OCI-LY1 (cell line): ENCODE measurements around the gene DTX3.

ENCODE experiments used
- H2AFZ ChIP-seq: fragments of 200-600 bp; sonication (generic), shearing (Covaris generic); 2 replicates; pipeline ENCODE4 v1.6.0; 2014; ENCODE audit warnings: antibody characterized with exemption, mild to moderate bottlenecking, low read length
- H3F3A ChIP-seq: fragments of 200-600 bp; sonication (generic), shearing (Covaris generic); 2 replicates; pipeline ENCODE4 v1.6.0; 2014; ENCODE audit warnings: mild to moderate bottlenecking, antibody characterized with exemption, low read length, moderate library complexity; ENCODE audit not compliant: insufficient read depth
- H3K27ac ChIP-seq: fragments of 200-600 bp; sonication (generic); 2 replicates; pipeline ENCODE4 v1.5.1; 2014; ENCODE audit warnings: low read length, mixed run types, mild to moderate bottlenecking, low read depth; ENCODE audit not compliant: poor library complexity, severe bottlenecking
- H3K27me3 ChIP-seq: fragments of 200-600 bp; sonication (generic); 2 replicates; pipeline ENCODE4 v1.6.0; 2014; ENCODE audit warnings: antibody characterized with exemption, mild to moderate bottlenecking, low read length, moderate library complexity; ENCODE audit not compliant: insufficient read depth
- H3K36me3 ChIP-seq: fragments of 200-600 bp; sonication (generic); 2 replicates; pipeline ENCODE4 v1.6.1; 2014; ENCODE audit warnings: mild to moderate bottlenecking, antibody characterized with exemption, low read length, moderate library complexity, mixed read lengths; ENCODE audit not compliant: insufficient read depth
- H3K4me1 ChIP-seq: fragments of 200-600 bp; sonication (generic); 2 replicates; pipeline ENCODE4 v1.5.1; 2014; ENCODE audit warnings: mild to moderate bottlenecking, low read length, moderate library complexity; ENCODE audit not compliant: insufficient read depth, severe bottlenecking
- H3K4me2 ChIP-seq: fragments of 200-600 bp; sonication (generic), shearing (Covaris generic); 2 replicates; pipeline ENCODE4 v1.6.1; 2014; ENCODE audit warnings: low read length
- H3K4me3 ChIP-seq: fragments of 200-600 bp; sonication (generic); 2 replicates; pipeline ENCODE4 v1.5.1; 2014; ENCODE audit warnings: low read length, low read depth, mild to moderate bottlenecking, mixed read lengths; ENCODE audit not compliant: poor library complexity, severe bottlenecking
- H3K79me2 ChIP-seq: fragments of 200-600 bp; shearing (Covaris generic); 2 replicates; pipeline ENCODE4 v1.6.1; 2016; ENCODE audit warnings: mixed run types, low read length, mixed read lengths; ENCODE audit not compliant: insufficient read depth
- H3K9ac ChIP-seq: fragments of 200-600 bp; sonication (generic), shearing (Covaris generic); 2 replicates; pipeline ENCODE4 v1.6.1; 2014; ENCODE audit warnings: mild to moderate bottlenecking, low read length, mixed read lengths
- H3K9me2 ChIP-seq: fragments of 200-600 bp; sonication (generic), shearing (Covaris generic); 2 replicates; pipeline ENCODE4 v1.6.1; 2014; ENCODE audit warnings: low read depth, mild to moderate bottlenecking, low read length, mixed read lengths
- H3K9me3 ChIP-seq: fragments of 200-600 bp; shearing (Covaris generic); 2 replicates; pipeline ENCODE4 v1.6.1; 2014; ENCODE audit warnings: low read length, mixed read lengths
- H4K20me1 ChIP-seq: fragments of 200-600 bp; sonication (generic), shearing (Covaris generic); 2 replicates; pipeline ENCODE4 v1.6.0; 2016; ENCODE audit warnings: mild to moderate bottlenecking, low read length; ENCODE audit not compliant: insufficient read depth
- CTCF ChIP-seq: fragments of 200-600 bp; sonication (generic), shearing (Covaris generic); IDR thresholded peaks from 2 replicates; pipeline ENCODE4 v1.5.1; 2017; ENCODE audit warnings: mild to moderate bottlenecking, antibody characterized with exemption, low read length, moderate library complexity, mixed read lengths
- EZH2 ChIP-seq: fragments of 200-600 bp; sonication (generic), shearing (Covaris generic); IDR thresholded peaks from 2 replicates; pipeline ENCODE4 v1.8.0; 2017; ENCODE audit warnings: borderline replicate concordance, mixed run types, mild to moderate bottlenecking, antibody characterized with exemption, low read length, moderate library complexity, mixed read lengths

DTX3 gene

GRCh38 chr12:57592551-57593165 lies 12.0 kb upstream of the DTX3 start:
- H3K4me3 ChIP-seq, result peak overlapping the region; percentile 95
- H3K9ac ChIP-seq, result no peak overlapping the region
- peaks cover 4% of the 10 kb centered on the region; the same call in 1 of the 2 replicates for H3K36me3 ChIP-seq
- H3K27me3 ChIP-seq, result no peaks in the 10 kb centered on the region
- H3K27ac ChIP-seq, result no peak overlapping the region
- no peaks in the 10 kb centered on the region for H3K9me2 ChIP-seq
- 0 out of 2 replicates have a peak, but pooled peaks cover 6% of the 10 kb centered on the region for H3K79me2 ChIP-seq
- no peaks in the 10 kb centered on the region for H3F3A ChIP-seq
- no peak for TF ChIP-seq EZH2
- no peak for TF ChIP-seq CTCF
- no peaks in the 10 kb centered on the region for H4K20me1 ChIP-seq
- H3K4me2 ChIP-seq, result peak overlapping the region; percentile 98; the same call in 1 of the 2 replicates
- no peak overlapping the region for H2AFZ ChIP-seq
- H3K9me3 ChIP-seq, result no peaks in the 10 kb centered on the region
- H3K4me1 ChIP-seq, result peaks cover 22% of the 10 kb centered on the region

- TF ChIP-seq EZH2 (no peak), CTCF (no peak)
- no peaks in the 10 kb centered on the region for H4K20me1 ChIP-seq
- no peaks in the 10 kb centered on the region for H3K27me3 ChIP-seq
- no peak overlapping the region for H3K27ac ChIP-seq
- H2AFZ ChIP-seq, result no peak overlapping the region
- H3K36me3 ChIP-seq, result peaks cover 4% of the 10 kb centered on the region; the same call in 1 of the 2 replicates
- H3K9me2 ChIP-seq, result no peaks in the 10 kb centered on the region
- H3K4me2 ChIP-seq, result 0 out of 2 replicates have a peak overlapping the region, but pooled peaks have one; percentile 98
- peaks cover 22% of the 10 kb centered on the region for H3K4me1 ChIP-seq
- no peaks in the 10 kb centered on the region for H3F3A ChIP-seq
- H3K79me2 ChIP-seq, result 0 out of 2 replicates have a peak, but pooled peaks cover 6% of the 10 kb centered on the region
- no peak overlapping the region for H3K9ac ChIP-seq
- H3K4me3 ChIP-seq, result no peak overlapping the region
- H3K9me3 ChIP-seq, result no peaks in the 10 kb centered on the region
Observed at GRCh38 chr12:57593187-57593586, 11.4 kb upstream of the DTX3 start.

GRCh38 chr12:57600395-57600794 lies 4.2 kb upstream of the DTX3 start:
- Histone ChIP-seq H4K20me1 (no peaks in the 10 kb centered on the region), H3K9me2 (no peaks in the 10 kb centered on the region), H3K4me1 (peaks cover 12% of the 10 kb centered on the region), H3K79me2 (no peaks in the 10 kb centered on the region), H3K36me3 (peaks cover 29% of the 10 kb centered on the region; the same call in 1 of the 2 replicates), H3K4me2 (no peak overlapping the region), H3K9me3 (no peaks in the 10 kb centered on the region), H3F3A (no peaks in the 10 kb centered on the region), H3K27ac (no peak overlapping the region), H3K4me3 (no peak overlapping the region), H3K9ac (no peak overlapping the region), H3K27me3 (no peaks in the 10 kb centered on the region), H2AFZ (no peak overlapping the region)
- TF ChIP-seq EZH2 (no peak), CTCF (no peak)
